ENCODE measurements around the gene TCF12.
A peak's percentile ranks its signal among the peaks of the same experiment; 100 is the strongest.

Gene TCF12

GRCh38 chr15:57280464-57280863 lies 362.0 kb downstream of the TCF12 start:
- DNase-seq, result no peak

- no peak for DNase-seq
Observed at GRCh38 chr15:57281321-57281720, 362.9 kb downstream of the TCF12 start.

GRCh38 chr15:57282686-57283085 lies 364.2 kb downstream of the TCF12 start:
- DNase-seq, result no peak

- no peak for DNase-seq
Observed at GRCh38 chr15:57283774-57284503, 365.5 kb downstream of the TCF12 start.

GRCh38 chr15:57284535-57284934 lies 366.1 kb downstream of the TCF12 start:
- no peak for DNase-seq

- no peak for DNase-seq
Observed at GRCh38 chr15:57285386-57285785, 366.9 kb downstream of the TCF12 start.

- no peak for DNase-seq
Observed at GRCh38 chr15:57286446-57287122, 368.1 kb downstream of the TCF12 start.

DNA sequence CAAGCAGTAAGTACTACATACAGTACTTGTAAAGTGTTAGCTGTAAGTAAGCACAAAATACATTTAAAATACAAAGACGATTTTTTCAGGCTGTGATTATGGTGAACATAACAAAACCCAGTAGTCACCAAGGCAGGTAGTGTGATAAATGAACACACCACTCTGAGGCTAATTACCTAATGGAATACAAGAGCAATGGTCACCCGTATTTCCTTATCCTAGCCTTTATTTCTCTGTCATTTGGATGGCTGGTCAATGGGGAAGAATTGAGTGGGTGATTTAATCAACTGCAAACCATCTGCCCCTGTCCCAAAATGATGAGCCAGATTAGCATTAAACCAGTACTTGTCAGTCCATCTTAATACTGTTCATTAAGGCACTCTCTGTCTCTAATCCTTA lies 368.7 kb downstream of the TCF12 start:
- no peak for DNase-seq

DNA sequence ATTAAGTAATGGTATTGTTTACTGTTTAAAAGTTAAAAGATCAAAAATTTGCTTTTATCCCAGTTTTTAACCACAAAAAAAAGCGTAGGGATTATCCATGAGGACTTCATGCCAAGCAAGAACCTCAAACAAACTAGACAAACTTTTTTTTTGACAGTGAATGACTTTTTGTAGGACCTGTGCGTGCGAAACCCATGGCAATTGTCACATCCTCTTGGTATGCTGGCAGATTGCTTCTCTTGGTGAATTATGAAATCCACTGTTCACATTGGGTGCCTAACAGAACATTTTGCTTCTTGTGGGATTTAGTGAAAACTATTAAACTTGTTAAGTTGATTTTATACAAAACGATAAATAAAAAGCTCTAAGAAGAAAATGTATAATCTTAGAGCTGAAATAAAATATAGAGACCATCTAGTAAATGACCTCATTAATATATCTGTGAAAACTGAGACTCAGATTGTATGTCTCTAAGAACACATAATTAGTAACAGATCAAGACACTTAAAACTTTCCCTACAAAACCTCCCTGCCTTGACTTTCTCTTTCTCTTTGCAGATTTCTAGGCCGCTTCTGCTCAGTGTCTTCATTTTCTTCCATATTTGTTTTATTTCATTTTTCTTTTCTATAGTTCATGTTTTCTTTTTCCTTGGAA lies 370.6 kb downstream of the TCF12 start:
- DNase-seq, result no peak

GRCh38 chr15:57290187-57290586 lies 371.7 kb downstream of the TCF12 start:
- DNase-seq, result no peak

GRCh38 chr15:57290826-57291225 lies 372.4 kb downstream of the TCF12 start:
- DNase-seq, result no peak

- DNase-seq, result no peak
Observed at GRCh38 chr15:57296473-57297162, 378.2 kb downstream of the TCF12 start.

DNA sequence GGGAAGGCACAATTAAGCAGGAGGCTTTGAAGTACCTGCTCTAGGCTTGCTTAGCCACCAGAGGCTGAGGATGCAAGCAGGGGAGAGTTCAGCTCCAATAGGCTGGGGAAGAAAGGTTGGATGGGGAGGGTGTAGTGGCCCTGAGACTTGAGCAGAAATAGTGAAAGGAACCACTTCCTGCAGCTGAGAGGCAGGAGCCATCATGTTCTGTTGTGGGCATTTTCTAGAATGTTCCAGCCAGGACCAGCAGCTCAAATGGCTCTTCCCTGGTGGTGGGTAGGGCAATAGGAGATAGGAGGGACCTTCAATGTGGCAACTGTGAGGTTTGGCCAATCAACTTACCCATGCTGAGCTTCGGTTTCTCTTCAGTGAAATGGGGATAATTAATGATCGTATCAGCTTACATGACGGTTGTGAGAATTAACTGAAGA lies 378.7 kb downstream of the TCF12 start:
- DNase-seq, result no peak

DNA sequence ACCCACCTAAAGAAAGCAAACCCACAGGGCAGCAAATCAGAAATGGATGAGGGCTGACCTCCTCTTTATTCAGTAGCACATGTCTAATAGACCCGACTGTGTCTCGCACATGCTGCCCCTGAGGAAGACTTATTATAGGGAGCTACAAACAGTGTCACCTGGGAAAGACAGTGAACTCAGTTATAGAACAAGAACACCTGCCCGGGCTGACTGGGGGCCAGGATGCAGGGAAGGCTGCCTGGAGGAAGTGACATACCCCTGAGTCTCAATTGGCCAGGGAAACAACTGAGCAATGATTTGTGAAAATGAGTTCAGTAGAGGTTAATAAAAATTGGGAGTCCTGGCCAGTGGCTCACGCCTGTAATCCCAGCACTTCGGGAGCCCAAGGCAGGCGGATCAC lies 379.2 kb downstream of the TCF12 start:
- DNase-seq, result no peak

- DNase-seq, result no peak
Observed at GRCh38 chr15:57298204-57298603, 379.8 kb downstream of the TCF12 start.

DNA sequence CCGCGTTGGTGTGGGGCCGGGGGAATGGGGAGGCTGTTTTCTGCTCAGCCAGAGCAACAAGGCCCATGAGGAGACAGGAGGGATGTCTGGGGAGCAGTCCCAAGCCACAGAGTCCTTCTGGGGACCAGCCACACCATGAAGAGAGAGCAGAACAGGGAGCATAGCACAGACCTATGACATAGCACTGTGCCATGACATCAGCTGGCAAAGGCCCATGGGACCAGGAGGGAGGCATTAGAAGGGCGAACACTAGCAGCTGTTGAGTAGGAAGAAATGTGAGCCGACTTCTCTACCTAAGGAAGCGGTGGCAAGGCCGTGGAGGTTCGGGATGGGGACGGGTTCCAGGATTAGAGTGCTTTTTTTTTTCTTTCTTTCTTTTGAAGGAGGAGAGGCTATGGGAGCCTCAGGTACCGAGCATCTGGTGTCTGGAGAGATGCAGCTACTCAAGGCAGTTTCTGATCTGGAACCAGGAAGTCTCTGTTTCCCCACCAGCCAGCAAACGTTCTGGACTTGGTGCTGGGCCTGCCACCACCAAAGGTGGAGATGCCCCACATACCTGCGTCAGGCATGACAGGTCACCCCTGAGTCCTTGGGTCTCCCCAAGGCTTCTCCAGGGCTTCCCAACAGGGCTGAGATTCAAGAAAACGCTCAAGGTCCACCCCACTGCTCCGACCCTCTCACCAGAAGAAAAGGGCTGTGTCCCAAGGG lies 380.6 kb downstream of the TCF12 start:
- DNase-seq, result no peak

GRCh38 chr15:57301307-57301706 lies 382.9 kb downstream of the TCF12 start:
- no peak for DNase-seq

DNA sequence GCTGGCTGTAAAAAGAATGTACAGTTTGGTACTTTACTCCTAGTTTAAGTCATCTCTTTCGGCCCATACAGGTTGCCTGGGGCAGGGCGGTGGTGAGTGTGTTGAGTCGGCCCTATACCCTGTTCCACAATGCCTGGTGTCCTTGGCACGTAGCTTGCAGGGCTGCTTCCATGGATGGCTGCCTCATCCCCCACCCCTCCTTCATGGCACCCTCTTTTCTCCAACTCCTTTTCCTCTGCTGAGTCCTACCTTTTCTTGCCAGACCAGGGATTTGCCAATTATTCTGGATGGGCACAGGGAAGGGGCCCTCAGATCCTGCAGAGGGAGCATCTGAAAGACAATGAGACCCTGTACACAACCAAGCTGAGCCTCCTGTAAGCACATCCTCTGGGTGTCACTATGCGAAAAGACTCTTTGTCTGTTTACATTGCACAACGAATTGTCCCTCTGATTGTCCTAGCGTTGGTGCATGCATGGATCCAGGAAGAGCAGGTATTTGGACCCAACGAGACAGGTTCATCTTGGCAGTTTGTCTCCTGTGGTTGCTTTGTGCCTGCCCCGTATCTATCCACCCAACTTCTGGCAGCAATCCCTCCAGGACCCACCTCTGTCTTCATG lies 384.3 kb downstream of the TCF12 start:
- DNase-seq, result no peak

DNA sequence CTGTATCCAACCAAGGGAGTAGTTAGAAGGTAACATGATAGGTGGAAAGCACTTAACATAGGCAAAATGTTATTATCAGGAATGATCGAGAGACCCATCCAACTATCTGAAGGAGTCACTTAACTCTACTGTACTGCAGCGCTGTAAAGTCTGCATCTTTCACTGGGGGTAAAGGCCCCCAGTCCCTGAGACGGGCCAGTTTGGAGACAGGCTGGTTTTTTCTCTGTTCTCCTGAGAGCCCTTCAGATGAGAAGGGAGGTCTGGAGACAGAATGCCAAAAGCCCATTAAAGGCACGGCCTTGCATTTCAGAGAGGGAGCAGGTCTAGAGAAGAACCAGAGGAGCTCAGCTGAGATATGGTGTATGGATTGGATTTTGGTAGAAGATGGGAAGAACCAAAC lies 386.6 kb downstream of the TCF12 start:
- no peak for DNase-seq

DNA sequence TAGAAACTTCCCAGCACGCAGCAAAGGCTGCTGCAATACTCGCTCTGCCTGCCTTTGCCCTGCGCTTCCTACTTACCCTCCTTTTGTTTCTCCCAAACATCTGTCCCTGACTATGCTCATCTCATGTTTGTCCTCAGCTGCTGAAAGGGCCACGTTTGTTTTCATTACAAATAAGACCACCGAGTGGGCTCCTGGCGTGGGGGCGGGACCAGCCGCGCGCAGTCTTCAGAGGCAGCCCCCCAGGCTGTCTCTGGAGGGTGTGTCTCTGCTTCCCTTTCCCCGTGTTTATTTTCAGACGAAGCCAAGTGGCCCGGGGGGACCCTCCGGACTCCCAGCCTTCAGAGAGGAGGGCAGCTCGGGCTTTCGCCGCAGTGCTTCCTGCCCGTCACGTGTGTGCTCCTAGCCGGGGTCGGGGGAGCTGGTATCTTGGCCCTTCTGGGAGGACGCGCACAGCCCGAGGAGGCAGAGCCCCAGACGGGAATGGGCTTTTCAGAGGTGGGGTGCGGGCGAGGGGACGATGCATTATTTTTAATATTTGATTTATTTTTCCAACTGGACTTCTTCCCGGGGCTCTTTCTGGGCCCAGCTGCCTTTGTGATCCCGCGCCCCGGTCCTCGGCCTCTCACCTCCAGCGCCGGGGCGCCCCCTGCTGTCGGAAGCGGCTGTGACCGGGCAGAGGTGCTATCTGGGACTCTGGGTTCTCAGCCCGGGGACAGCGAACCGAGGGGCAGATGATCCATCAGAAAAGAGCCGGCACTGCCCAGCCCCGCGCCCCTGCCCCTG lies 387.9 kb downstream of the TCF12 start:
- DNase-seq, result peak; percentile 91 to 92

GRCh38 chr15:57306944-57307411 lies 388.5 kb downstream of the TCF12 start:
- DNase-seq, result no peak

Data from activated T-cell treated with anti-CD3 and anti-CD28 coated beads, Interleukin-2, amount 50 U/mL, for 48 hours (primary cell).